ENCODE results near the gene C5AR2. TPM values are rescaled to one million over a fixed set of nuclear protein-coding genes. Genes with fewer than 3 reads are reported as not detected.
"Not testable (repeated sequence)": the region's sequence is repeated elsewhere in the genome, so short reads cannot be mapped to it uniquely, and the experiment has no call there.

Gene C5AR2
- total RNA-seq, 1 experiment from 2014 or later, result not detected

DNA sequence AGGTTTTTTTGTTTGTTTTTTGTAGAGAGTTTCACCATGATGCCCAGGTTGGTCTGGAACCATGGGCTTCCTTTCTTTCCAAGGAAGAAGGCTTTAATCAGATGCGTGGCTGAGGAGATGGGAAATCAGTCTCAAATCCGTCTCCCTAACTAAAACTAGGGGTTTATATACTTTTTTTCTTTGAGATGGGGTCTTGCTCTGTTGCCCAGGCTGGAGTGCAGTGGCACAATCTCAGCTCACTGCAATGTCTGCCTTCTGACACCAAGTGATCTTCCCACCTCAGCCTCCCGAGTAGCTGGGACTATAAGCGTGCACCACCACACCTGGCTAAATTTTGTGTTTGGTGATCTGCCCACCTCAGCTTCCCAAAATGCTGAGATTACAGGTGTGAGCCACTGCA is 52.6 kb downstream of the C5AR2 start:
- DNase-seq (ENCODE audit: low spot score), result not testable (repeated sequence)

DNA sequence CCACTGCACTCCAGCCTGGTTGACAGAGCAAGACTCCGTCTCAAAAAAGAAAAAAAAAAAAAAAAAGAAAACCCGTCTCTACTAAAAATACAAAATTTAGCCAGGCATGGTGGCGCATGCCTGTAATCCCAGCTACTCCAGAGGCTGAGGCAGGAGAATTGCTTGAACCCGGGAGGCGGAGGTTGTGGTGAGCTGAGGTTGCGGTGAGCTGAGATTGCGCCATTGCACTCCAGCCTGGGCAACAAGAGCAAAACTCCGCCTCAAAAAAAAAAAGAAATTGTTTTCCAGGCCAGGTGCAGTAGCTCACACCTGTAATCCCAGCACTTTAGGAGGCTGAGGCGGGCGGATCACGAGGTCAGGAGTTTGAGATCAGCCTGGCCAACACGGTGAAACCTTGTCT is 54.6 kb downstream of the C5AR2 start:
- not testable (repeated sequence) for DNase-seq (ENCODE audit: low spot score)

GRCh38 chr19:47387623-47388022 is 55.6 kb downstream of the C5AR2 start:
- not testable (repeated sequence) for DNase-seq (ENCODE audit: low spot score)

DNA sequence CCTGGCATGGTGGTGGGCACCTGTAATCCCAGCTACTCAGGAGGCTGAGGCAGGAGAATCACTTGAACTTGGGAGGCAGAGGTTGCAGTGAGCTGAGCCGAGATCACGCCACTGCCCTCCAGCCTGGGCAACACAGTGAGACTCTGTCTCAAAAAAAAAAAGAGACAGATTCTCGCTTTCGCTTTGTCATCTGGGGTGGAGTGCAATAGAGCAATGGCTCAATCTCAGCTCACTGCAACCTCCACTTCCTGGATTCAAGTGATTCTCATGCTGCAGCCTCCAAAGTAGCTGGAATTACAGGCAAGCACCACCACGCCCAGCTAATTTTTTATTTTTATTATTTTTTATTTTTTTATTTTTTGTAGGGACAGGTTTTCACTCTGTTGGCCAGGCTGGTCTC is 56.7 kb downstream of the C5AR2 start:
- DNase-seq (ENCODE audit: low spot score), result not testable (repeated sequence)

- no peak for DNase-seq (ENCODE audit: low spot score)
Observed at GRCh38 chr19:47389150-47389556, 57.2 kb downstream of the C5AR2 start.

DNA sequence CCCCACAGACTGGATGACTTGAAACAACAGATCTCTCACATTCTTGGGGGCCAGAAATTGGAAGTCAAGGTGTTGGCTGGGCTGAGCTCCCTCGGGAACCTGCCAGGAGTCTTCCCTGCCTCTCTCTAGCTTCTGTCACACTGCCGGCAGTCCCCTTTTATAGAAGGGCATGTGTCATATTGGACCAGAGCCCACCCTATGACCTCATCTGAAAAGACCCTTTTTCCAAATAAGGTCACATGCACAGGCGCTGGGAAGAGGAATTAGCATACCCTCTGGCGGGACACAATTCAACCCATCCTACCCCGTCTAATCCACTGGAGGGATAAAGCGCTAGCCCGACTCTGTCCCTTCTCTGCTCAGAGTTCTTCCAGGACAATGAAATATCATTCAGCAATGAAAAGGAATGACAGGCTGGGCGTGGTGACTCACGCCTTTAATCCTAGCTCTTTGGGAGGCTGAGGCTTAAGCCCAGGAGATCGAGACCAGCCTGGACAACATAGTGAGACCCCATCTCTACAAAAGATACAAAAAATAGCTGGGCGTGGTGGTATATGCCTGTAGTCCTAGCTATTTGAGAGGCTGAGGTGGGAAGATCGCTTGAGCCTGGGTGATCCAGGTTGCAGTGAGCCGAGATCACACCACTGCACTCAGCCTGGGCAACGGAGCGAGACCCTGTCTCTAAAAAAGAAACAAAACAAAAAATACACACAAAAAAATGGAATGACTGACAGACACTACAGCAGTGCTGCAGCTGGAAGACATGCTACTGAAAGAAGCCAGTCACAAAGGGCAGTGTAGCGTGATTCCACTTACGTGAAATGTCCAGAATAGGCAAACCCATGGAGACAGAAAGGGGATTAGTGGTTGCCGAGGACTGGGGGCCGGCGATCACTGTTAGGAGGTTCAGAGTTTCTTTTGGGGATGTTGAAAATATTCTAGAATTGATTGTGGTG is 58.8 kb downstream of the C5AR2 start:
- DNase-seq (ENCODE audit: low spot score), result no peak

GRCh38 chr19:47391510-47392223 is 59.7 kb downstream of the C5AR2 start:
- DNase-seq (ENCODE audit: low spot score), result peak; percentile 94

Other genes starting within 250 kb of the C5AR2 start
- 27.5 and 36.7 TPM in 2 replicates for gene ZC3H4, start 218.4 kb upstream of the C5AR2 start, total RNA-seq (2014; rRNA removed; shearing (Covaris generic))
- gene SAE1, start 201.3 kb upstream of the C5AR2 start, total RNA-seq (2014; rRNA removed; shearing (Covaris generic)), result 220 and 231 TPM in 2 replicates
- 51.0 and 56.4 TPM in 2 replicates for gene BBC3, start 101.0 kb upstream of the C5AR2 start, total RNA-seq (2014; rRNA removed; shearing (Covaris generic))
- 19.8 and 34.8 TPM in 2 replicates for gene CCDC9, start 75.7 kb upstream of the C5AR2 start, total RNA-seq (2014; rRNA removed; shearing (Covaris generic))
- 20.2 and 22.0 TPM in 2 replicates for gene INAFM1, start 57.3 kb upstream of the C5AR2 start, total RNA-seq (2014; rRNA removed; shearing (Covaris generic))
- 0.13 and 0.28 TPM in 2 replicates for gene C5AR1, start 22.3 kb upstream of the C5AR2 start, total RNA-seq (2014; rRNA removed; shearing (Covaris generic))
- gene DHX34, start 17.1 kb downstream of the C5AR2 start, total RNA-seq (2014; rRNA removed; shearing (Covaris generic)), result 85.4 and 88.4 TPM in 2 replicates
- gene MEIS3, start 87.4 kb downstream of the C5AR2 start, total RNA-seq (2014; rRNA removed; shearing (Covaris generic)), result 0.37 and 1.1 TPM in 2 replicates
- 0.83 and 3.6 TPM in 2 replicates for gene SLC8A2, start 139.7 kb downstream of the C5AR2 start, total RNA-seq (2014; rRNA removed; shearing (Covaris generic))
- 26.2 and 30.1 TPM in 2 replicates for gene KPTN, start 152.0 kb downstream of the C5AR2 start, total RNA-seq (2014; rRNA removed; shearing (Covaris generic))
- gene NAPA, start 182.9 kb downstream of the C5AR2 start, total RNA-seq (2014; rRNA removed; shearing (Covaris generic)), result 193 and 224 TPM in 2 replicates
- gene ZNF541, start 241.0 kb downstream of the C5AR2 start, total RNA-seq (2014; rRNA removed; shearing (Covaris generic)), result not detected in 2 replicates